Calu3 (cell line): ENCODE results near the gene MAPK1. TPM values are rescaled to one million over a fixed set of nuclear protein-coding genes. Genes with fewer than 3 reads are reported as not detected.

Source experiments
- BruUV-seq: library from RNA; stranded (reverse); fragments of 400-500 nt; replicated peaks from 2 replicates; lab custom pipeline; 2021; lab: Mats Ljungman, UMichigan
- CTCF ChIA-PET: fragments of 300-600 bp; sonication (Branson Sonifier 250); formaldehyde crosslinking; loops from one replicate; lab custom pipeline; 2022; ENCODE audit warnings: antibody characterized with exemption; lab: Charles Lee
- DNase-seq: peaks from one replicate; pipeline ENCODE4 v3.0.0; 2022
- H3K27ac Mint-ChIP-seq: one replicate; pipeline ENCODE4 v1.8.0; 2022; ENCODE audit warnings: mixed read lengths; ENCODE audit not compliant: unreplicated experiment
- H3K27me3 Mint-ChIP-seq: one replicate; pipeline ENCODE4 v1.8.0; 2022; ENCODE audit warnings: mixed read lengths; ENCODE audit not compliant: unreplicated experiment
- H3K36me3 Mint-ChIP-seq: one replicate; pipeline ENCODE4 v1.8.0; 2022; ENCODE audit warnings: mild to moderate bottlenecking, moderate library complexity, mixed read lengths; ENCODE audit not compliant: insufficient read depth, unreplicated experiment
- H3K4me1 Mint-ChIP-seq: one replicate; pipeline ENCODE4 v1.8.0; 2022; ENCODE audit warnings: mild to moderate bottlenecking, low read depth, mixed read lengths; ENCODE audit not compliant: unreplicated experiment
- H3K4me3 Mint-ChIP-seq: one replicate; pipeline ENCODE4 v1.8.0; 2022; ENCODE audit warnings: mild to moderate bottlenecking, low read depth, moderate library complexity, mixed read lengths; ENCODE audit not compliant: unreplicated experiment
- H3K9me3 Mint-ChIP-seq: one replicate; pipeline ENCODE4 v1.8.0; 2022; ENCODE audit warnings: low read depth, mixed read lengths; ENCODE audit not compliant: unreplicated experiment
- intact Hi-C: fragments of 100-400 bp; cut with micrococcal nuclease; formaldehyde crosslinking; loops from one replicate; pipeline ENCODE4 v1.10.0; 2022; ENCODE audit not compliant: unreplicated experiment
- total RNA-seq: library from RNA; stranded (reverse); gene quantifications from 2 replicates; pipeline ENCODE4 v1.2.3, GENCODE V29; 2022
- TF ChIP-seq, protein P1 (sequence below): fragments of 200-600 bp; IDR thresholded peaks from one replicate; pipeline ENCODE4 v1.8.0; 2022; ENCODE audit warnings: antibody characterized with exemption; ENCODE audit not compliant: unreplicated experiment

MAPK1 gene
- total RNA-seq, 1 experiment from 2014 or later = 157 TPM

DNA sequence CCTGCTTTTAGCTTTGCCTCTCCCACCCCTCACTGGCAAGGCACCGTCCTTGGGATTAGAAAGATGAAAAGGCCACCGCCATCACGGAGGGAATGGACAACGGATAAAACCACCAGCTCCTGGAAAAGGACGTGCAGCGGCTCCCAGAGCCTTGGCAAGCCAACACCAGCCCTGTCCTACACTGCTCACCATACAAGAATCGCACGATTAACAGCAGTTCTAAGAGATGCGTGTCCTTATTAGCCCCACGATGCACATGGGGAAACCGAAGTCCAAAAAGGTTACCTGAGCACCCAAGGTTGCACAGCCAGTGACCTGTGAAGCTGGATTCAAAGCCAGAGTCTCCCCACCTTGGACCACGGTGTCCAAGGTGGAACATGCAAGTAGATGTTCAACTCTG, 139.2 kb downstream of the MAPK1 start:
- TF ChIP-seq, protein P1, sequence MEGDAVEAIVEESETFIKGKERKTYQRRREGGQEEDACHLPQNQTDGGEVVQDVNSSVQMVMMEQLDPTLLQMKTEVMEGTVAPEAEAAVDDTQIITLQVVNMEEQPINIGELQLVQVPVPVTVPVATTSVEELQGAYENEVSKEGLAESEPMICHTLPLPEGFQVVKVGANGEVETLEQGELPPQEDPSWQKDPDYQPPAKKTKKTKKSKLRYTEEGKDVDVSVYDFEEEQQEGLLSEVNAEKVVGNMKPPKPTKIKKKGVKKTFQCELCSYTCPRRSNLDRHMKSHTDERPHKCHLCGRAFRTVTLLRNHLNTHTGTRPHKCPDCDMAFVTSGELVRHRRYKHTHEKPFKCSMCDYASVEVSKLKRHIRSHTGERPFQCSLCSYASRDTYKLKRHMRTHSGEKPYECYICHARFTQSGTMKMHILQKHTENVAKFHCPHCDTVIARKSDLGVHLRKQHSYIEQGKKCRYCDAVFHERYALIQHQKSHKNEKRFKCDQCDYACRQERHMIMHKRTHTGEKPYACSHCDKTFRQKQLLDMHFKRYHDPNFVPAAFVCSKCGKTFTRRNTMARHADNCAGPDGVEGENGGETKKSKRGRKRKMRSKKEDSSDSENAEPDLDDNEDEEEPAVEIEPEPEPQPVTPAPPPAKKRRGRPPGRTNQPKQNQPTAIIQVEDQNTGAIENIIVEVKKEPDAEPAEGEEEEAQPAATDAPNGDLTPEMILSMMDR = no peak
- Mint-ChIP-seq H3K4me1 (no peaks in the 10 kb centered on the region), H3K36me3 (no peaks in the 10 kb centered on the region), H3K27ac (no peak overlapping the region), H3K9me3 (no peaks in the 10 kb centered on the region), H3K4me3 (no peak overlapping the region), H3K27me3 (no peaks in the 10 kb centered on the region)
- BruUV-seq = no TSS peak
- intact Hi-C loops = no loop called here
- CTCF ChIA-PET = interaction anchor here (0.6 kb wide), 1 partner anchor 1126 kb away, joined by 6 read pairs; no protein-coding TSS in a partner anchor
- DNase-seq = no peak

DNA sequence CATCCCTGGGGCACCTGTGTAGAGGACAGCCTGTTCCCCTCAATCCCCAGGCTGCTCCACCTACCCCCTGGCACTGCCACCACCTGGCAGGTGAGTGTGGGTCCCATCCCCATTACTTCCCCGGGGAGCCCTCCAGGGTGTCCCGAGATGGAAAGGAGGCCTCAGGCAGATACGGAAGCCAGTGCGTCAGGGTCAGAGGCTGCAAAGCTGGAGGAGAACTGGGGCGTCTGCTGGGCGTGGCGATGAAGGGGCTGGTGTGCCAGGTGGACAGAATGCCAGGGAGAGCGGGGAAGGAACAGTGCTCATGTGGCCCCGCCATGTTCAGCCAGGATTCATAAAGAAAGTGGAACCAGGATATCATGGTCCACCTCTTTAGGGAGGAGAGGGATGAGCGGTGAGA, 139.7 kb downstream of the MAPK1 start:
- no peaks in the 10 kb centered on the region for H3K9me3 Mint-ChIP-seq
- intact Hi-C loops = no loop called here
- CTCF ChIA-PET = interaction anchor here (0.6 kb wide), 1 partner anchor 1126 kb away, joined by 6 read pairs; no protein-coding TSS in a partner anchor
- TF ChIP-seq, protein P1 = no peak
- no peaks in the 10 kb centered on the region for H3K27me3 Mint-ChIP-seq
- H3K4me1 Mint-ChIP-seq = no peaks in the 10 kb centered on the region
- no peaks in the 10 kb centered on the region for H3K36me3 Mint-ChIP-seq
- BruUV-seq = no TSS peak
- no peak overlapping the region for H3K27ac Mint-ChIP-seq
- DNase-seq = no peak
- H3K4me3 Mint-ChIP-seq = no peak overlapping the region

DNA sequence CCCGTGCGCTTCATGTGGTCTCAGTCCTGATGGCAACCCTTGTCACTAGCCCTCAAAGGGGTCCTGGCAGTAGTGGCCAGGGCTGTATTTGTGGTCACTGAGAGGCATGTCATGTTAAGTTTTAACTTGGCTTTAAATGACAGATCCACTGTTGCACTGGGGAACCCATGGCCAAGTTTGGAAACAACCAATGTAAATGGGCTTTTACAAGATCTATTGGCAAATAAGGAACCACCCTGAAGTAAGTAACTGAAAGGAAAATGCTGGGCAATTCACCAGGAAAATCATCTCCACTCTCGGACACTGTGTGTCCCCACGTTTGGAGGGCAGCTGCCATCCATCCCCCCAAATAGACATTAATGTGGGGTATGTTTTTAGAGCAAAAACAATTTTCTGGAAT, 140.3 kb downstream of the MAPK1 start:
- CTCF ChIA-PET = interaction anchor here (1.1 to 1.8 kb wide), 2 partner anchors 9 to 31 kb away, joined by 3 to 5 read pairs; partner anchors contain the start of gene YPEL1

DNA sequence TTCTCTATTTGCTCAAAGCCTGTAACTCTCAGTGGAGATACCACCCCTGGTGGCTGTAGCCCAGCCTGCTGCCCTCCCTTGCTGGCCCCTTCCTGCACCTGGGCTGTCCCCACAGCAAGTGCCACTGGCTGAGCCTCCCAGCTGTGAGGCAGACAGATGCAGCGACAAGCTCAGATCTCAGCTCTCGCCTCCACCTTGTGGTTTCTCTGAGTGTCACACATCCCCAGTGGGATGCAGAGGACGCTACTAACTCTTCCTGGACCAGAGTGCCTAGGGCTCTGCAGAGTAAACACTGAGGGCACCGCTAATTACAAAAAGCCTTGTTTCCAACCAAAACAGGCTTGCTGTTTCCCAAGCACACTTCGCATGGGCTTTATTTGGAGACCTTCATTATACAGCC, 140.8 kb downstream of the MAPK1 start:
- H3K27ac Mint-ChIP-seq = no peak overlapping the region
- intact Hi-C loops = no loop called here
- H3K4me1 Mint-ChIP-seq = no peaks in the 10 kb centered on the region
- no peaks in the 10 kb centered on the region for H3K27me3 Mint-ChIP-seq
- BruUV-seq = no TSS peak
- TF ChIP-seq, protein P1 = no peak
- no peak overlapping the region for H3K4me3 Mint-ChIP-seq
- no peak for DNase-seq
- no peaks in the 10 kb centered on the region for H3K9me3 Mint-ChIP-seq
- H3K36me3 Mint-ChIP-seq = no peaks in the 10 kb centered on the region
- CTCF ChIA-PET = interaction anchor here (1.1 to 1.8 kb wide), 2 partner anchors 9 to 31 kb away, joined by 3 to 5 read pairs; partner anchors contain the start of gene YPEL1

More for the DNA sequence above, 140.3 kb downstream of the MAPK1 start:
- BruUV-seq = no TSS peak
- Mint-ChIP-seq H3K4me3 (no peak overlapping the region), H3K9me3 (no peaks in the 10 kb centered on the region), H3K36me3 (no peaks in the 10 kb centered on the region), H3K4me1 (no peaks in the 10 kb centered on the region), H3K27ac (no peak overlapping the region), H3K27me3 (no peaks in the 10 kb centered on the region)
- intact Hi-C loops = no loop called here
- TF ChIP-seq, protein P1 = no peak
- no peak for DNase-seq
